Suprapubic skin (tissue), 4 donors: ENCODE measurements around the gene CORO2A.

ENCODE experiments used
- CTCF ChIP-seq, 2 donors: fragments of 200-600 bp in 1 of 2; fragments of 450-650 bp in 1 of 2; sonication (generic) in 1 of 2; IDR thresholded peaks; one replicate each; pipeline ENCODE4 v1.5.1; 2016 to 2019; ENCODE audit warnings: antibody characterized with exemption in 2 of 2, mild to moderate bottlenecking in 1 of 2, moderate library complexity in 1 of 2
- EP300 ChIP-seq: sonication (generic); formaldehyde crosslinking; IDR thresholded peaks from one replicate; pipeline ENCODE4 v1.6.1; 2017; ENCODE audit warnings: antibody characterized with exemption
- POLR2A ChIP-seq, 2 donors: fragments of 450-650 bp; IDR thresholded peaks; one replicate each; pipeline ENCODE4 v1.6.1; 2017; ENCODE audit warnings: antibody characterized with exemption in 2 of 2, mild to moderate bottlenecking in 2 of 2, moderate library complexity in 2 of 2
- POLR2AphosphoS5 ChIP-seq, 3 donors: sonication (generic); formaldehyde crosslinking; IDR thresholded peaks; one replicate each; pipeline ENCODE4 v1.6.1; 2017; ENCODE audit warnings: antibody characterized with exemption in 3 of 3

GRCh38 chr9:98147582-98147981 is 44.9 kb downstream of the CORO2A start:
- TF ChIP-seq CTCF (IDR thresholded peaks at IDR 0.05) (no peak), EP300 (no peak), POLR2AphosphoS5 (IDR thresholded peaks at IDR 0.05) (no peak), POLR2A (IDR thresholded peaks at IDR 0.05) (no peak)
